HEK293 (cell line): ENCODE data around the gene LRP3.
A peak's percentile ranks its signal among the peaks of the same experiment; 100 is the strongest.

Experiments
- CTCF ChIA-PET: fragments of 350-600 bp; formaldehyde crosslinking; extraction: SDS; loops from one replicate; lab custom pipeline; 2021; ENCODE audit warnings: antibody characterized with exemption; lab: Yijun Ruan, JAX
- POLR2A ChIA-PET: fragments of 300-600 bp; formaldehyde crosslinking; extraction: SDS; loops from one replicate; lab custom pipeline; 2020; ENCODE audit warnings: antibody characterized with exemption, inconsistent platforms; lab: Yijun Ruan, JAX
- H3K27ac ChIP-seq: fragments of 200-500 bp; sonication (Bioruptor generic); 2 replicates; pipeline ENCODE4 v1.5.1; 2014; ENCODE audit warnings: low read depth, low read length, control low read depth, inconsistent platforms; ENCODE audit errors: extremely low read depth
- H3K36me3 ChIP-seq, 2 experiments: fragments of 200-500 bp in 1 of 2; sonication (Bioruptor generic) in 1 of 2; 1 replicate in 1 of 2; 2 replicates in 1 of 2; pipeline ENCODE4 v1.5.1; 2014 to 2017; ENCODE audit warnings: inconsistent platforms in 2 of 2, low read length in 2 of 2; ENCODE audit not compliant: control insufficient read depth in 2 of 2, insufficient read depth in 1 of 2
- H3K4me1 ChIP-seq: fragments of 200-500 bp; sonication (Bioruptor generic); 2 replicates; pipeline ENCODE4 v1.5.1; 2014; ENCODE audit warnings: mild to moderate bottlenecking, low read length, inconsistent platforms; ENCODE audit not compliant: control insufficient read depth, insufficient read depth
- H3K4me3 ChIP-seq: 2 replicates; pipeline ENCODE4 v1.5.1; 2011; ENCODE audit warnings: low read depth, mild to moderate bottlenecking, control low read depth, low read length, moderate library complexity
- H3K9me3 ChIP-seq: fragments of 200-500 bp; sonication (Bioruptor generic); 2 replicates; pipeline ENCODE4 v1.5.1; 2014; ENCODE audit warnings: low read depth, low read length, inconsistent platforms; ENCODE audit not compliant: control insufficient read depth, insufficient read depth
- BCL11A ChIP-seq: fragments of 450-650 bp; formaldehyde crosslinking; IDR thresholded peaks from 2 replicates; pipeline ENCODE4 v1.5.1; 2016; ENCODE audit warnings: low read depth, missing biosample characterization, missing genetic modification characterization
- EGR2 ChIP-seq: fragments of 450-650 bp; formaldehyde crosslinking; IDR thresholded peaks from 2 replicates; pipeline ENCODE4 v1.5.1; 2016; ENCODE audit warnings: low read depth, missing biosample characterization, missing genetic modification characterization
- GLI4 ChIP-seq: fragments of 450-650 bp; formaldehyde crosslinking; IDR thresholded peaks from 2 replicates; pipeline ENCODE4 v1.5.1; 2016; ENCODE audit warnings: missing biosample characterization, missing genetic modification characterization
- KLF9 ChIP-seq: fragments of 450-650 bp; formaldehyde crosslinking; IDR thresholded peaks from 2 replicates; pipeline ENCODE4 v1.5.1; 2016; ENCODE audit warnings: missing biosample characterization, missing genetic modification characterization, low read depth
- MYNN ChIP-seq: fragments of 450-650 bp; formaldehyde crosslinking; IDR thresholded peaks from 2 replicates; pipeline ENCODE4 v1.5.1; 2016; ENCODE audit warnings: missing biosample characterization, missing genetic modification characterization, borderline replicate concordance
- ZBTB1 ChIP-seq: fragments of 450-650 bp; formaldehyde crosslinking; IDR thresholded peaks from 2 replicates; pipeline ENCODE4 v1.5.1; 2016; ENCODE audit warnings: missing biosample characterization, missing genetic modification characterization
- ZBTB20 ChIP-seq: fragments of 450-650 bp; formaldehyde crosslinking; IDR thresholded peaks from 2 replicates; pipeline ENCODE4 v1.5.1; 2016; ENCODE audit warnings: missing biosample characterization, missing genetic modification characterization
- ZNF140 ChIP-seq: fragments of 450-650 bp; formaldehyde crosslinking; IDR thresholded peaks from 2 replicates; pipeline ENCODE4 v1.5.1; 2016; ENCODE audit warnings: missing biosample characterization, missing genetic modification characterization
- ZNF157 ChIP-seq: fragments of 450-650 bp; formaldehyde crosslinking; IDR thresholded peaks from 2 replicates; pipeline ENCODE4 v1.5.1; 2016; ENCODE audit warnings: missing biosample characterization, missing genetic modification characterization
- ZNF211 ChIP-seq: fragments of 450-650 bp; formaldehyde crosslinking; IDR thresholded peaks from 2 replicates; pipeline ENCODE4 v1.5.1; 2016; ENCODE audit warnings: low read depth, missing biosample characterization, missing genetic modification characterization
- ZNF239 ChIP-seq: fragments of 450-650 bp; formaldehyde crosslinking; IDR thresholded peaks from 2 replicates; pipeline ENCODE4 v1.5.1; 2016; ENCODE audit warnings: missing biosample characterization, missing genetic modification characterization
- ZNF266 ChIP-seq: fragments of 450-650 bp; formaldehyde crosslinking; IDR thresholded peaks from 2 replicates; pipeline ENCODE4 v1.5.1; 2016; ENCODE audit warnings: missing biosample characterization, missing genetic modification characterization, low read depth
- ZNF274 ChIP-seq, 2 experiments: fragments of 200-500 bp in 1 of 2; fragments of 450-650 bp in 1 of 2; sonication (Bioruptor generic) in 1 of 2; formaldehyde crosslinking in 1 of 2; IDR thresholded peaks; 2 replicates each; pipeline versions ENCODE4 v1.5.1 to v1.6.1; 2014 to 2016; ENCODE audit warnings: borderline replicate concordance in 1 of 2, inconsistent platforms in 1 of 2, low read length in 1 of 2, missing biosample characterization in 1 of 2, missing genetic modification characterization in 1 of 2
- ZNF311 ChIP-seq: fragments of 450-650 bp; formaldehyde crosslinking; IDR thresholded peaks from 2 replicates; pipeline ENCODE4 v1.5.1; 2017; ENCODE audit warnings: missing biosample characterization, missing genetic modification characterization, borderline replicate concordance
- ZNF544 ChIP-seq: fragments of 450-650 bp; formaldehyde crosslinking; IDR thresholded peaks from 2 replicates; pipeline ENCODE4 v1.5.0; 2017; ENCODE audit warnings: missing biosample characterization, missing genetic modification characterization
- ZNF561 ChIP-seq: fragments of 450-650 bp; IDR thresholded peaks from 2 replicates; pipeline ENCODE4 v1.5.1; 2018; ENCODE audit warnings: missing biosample characterization, missing genetic modification characterization, borderline replicate concordance
- ZNF600 ChIP-seq: fragments of 450-650 bp; formaldehyde crosslinking; IDR thresholded peaks from 2 replicates; pipeline ENCODE4 v1.5.1; 2016; ENCODE audit warnings: missing biosample characterization, missing genetic modification characterization
- ZNF768 ChIP-seq: fragments of 450-650 bp; formaldehyde crosslinking; IDR thresholded peaks from 2 replicates; pipeline ENCODE4 v1.5.1; 2018; ENCODE audit warnings: missing biosample characterization, mild to moderate bottlenecking, missing genetic modification characterization
- ZSCAN4 ChIP-seq: fragments of 450-650 bp; formaldehyde crosslinking; IDR thresholded peaks from 2 replicates; pipeline ENCODE4 v1.5.1; 2017; ENCODE audit warnings: missing biosample characterization, missing genetic modification characterization
- TF ChIP-seq, protein P1 (sequence below): fragments of 450-650 bp; formaldehyde crosslinking; IDR thresholded peaks from 2 replicates; pipeline ENCODE4 v1.5.1; 2016; ENCODE audit warnings: missing biosample characterization, missing genetic modification characterization
- TF ChIP-seq, protein P2 (sequence below): fragments of 450-650 bp; formaldehyde crosslinking; conservative IDR thresholded peaks from 2 replicates; pipeline ENCODE4 v1.5.1; 2016; ENCODE audit warnings: low read depth, missing biosample characterization, missing genetic modification characterization
- TF ChIP-seq, protein P3 (sequence below): fragments of 450-650 bp; formaldehyde crosslinking; IDR thresholded peaks from 2 replicates; pipeline ENCODE4 v1.5.1; 2016; ENCODE audit warnings: missing biosample characterization, missing genetic modification characterization

LRP3 gene

GRCh38 chr19:33248954-33249613 lies 55.0 kb downstream of the LRP3 start (continued):
- peak; percentile 60; the same call in 1 of the 2 replicates for TF ChIP-seq ZNF600 (tag by site-specific recombination)
- 0 out of 2 replicates have a peak, but pooled peaks have one; percentile 11 for TF ChIP-seq BCL11A (tag by site-specific recombination)
- TF ChIP-seq ZNF561 = no peak
- TF ChIP-seq ZNF239 (tag by site-specific recombination) = no peak
- TF ChIP-seq, protein P1, sequence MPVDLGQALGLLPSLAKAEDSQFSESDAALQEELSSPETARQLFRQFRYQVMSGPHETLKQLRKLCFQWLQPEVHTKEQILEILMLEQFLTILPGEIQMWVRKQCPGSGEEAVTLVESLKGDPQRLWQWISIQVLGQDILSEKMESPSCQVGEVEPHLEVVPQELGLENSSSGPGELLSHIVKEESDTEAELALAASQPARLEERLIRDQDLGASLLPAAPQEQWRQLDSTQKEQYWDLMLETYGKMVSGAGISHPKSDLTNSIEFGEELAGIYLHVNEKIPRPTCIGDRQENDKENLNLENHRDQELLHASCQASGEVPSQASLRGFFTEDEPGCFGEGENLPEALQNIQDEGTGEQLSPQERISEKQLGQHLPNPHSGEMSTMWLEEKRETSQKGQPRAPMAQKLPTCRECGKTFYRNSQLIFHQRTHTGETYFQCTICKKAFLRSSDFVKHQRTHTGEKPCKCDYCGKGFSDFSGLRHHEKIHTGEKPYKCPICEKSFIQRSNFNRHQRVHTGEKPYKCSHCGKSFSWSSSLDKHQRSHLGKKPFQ = no peak
- TF ChIP-seq, protein P2, sequence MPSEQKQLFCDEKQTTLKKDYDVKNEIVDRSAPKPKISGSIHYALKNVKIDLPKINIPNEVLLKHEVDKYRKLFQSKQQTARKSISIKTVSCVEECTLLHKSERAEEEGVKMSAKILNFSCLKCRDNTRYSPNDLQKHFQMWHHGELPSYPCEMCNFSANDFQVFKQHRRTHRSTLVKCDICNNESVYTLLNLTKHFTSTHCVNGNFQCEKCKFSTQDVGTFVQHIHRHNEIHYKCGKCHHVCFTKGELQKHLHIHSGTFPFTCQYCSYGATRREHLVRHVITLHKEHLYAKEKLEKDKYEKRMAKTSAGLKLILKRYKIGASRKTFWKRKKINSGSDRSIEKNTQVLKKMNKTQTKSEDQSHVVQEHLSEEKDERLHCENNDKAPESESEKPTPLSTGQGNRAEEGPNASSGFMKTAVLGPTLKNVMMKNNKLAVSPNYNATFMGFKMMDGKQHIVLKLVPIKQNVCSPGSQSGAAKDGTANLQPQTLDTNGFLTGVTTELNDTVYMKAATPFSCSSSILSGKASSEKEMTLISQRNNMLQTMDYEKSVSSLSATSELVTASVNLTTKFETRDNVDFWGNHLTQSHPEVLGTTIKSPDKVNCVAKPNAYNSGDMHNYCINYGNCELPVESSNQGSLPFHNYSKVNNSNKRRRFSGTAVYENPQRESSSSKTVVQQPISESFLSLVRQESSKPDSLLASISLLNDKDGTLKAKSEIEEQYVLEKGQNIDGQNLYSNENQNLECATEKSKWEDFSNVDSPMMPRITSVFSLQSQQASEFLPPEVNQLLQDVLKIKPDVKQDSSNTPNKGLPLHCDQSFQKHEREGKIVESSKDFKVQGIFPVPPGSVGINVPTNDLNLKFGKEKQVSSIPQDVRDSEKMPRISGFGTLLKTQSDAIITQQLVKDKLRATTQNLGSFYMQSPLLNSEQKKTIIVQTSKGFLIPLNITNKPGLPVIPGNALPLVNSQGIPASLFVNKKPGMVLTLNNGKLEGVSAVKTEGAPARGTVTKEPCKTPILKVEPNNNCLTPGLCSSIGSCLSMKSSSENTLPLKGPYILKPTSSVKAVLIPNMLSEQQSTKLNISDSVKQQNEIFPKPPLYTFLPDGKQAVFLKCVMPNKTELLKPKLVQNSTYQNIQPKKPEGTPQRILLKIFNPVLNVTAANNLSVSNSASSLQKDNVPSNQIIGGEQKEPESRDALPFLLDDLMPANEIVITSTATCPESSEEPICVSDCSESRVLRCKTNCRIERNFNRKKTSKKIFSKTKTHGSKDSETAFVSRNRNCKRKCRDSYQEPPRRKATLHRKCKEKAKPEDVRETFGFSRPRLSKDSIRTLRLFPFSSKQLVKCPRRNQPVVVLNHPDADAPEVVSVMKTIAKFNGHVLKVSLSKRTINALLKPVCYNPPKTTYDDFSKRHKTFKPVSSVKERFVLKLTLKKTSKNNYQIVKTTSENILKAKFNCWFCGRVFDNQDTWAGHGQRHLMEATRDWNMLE = no peak
- TF ChIP-seq, protein P3, sequence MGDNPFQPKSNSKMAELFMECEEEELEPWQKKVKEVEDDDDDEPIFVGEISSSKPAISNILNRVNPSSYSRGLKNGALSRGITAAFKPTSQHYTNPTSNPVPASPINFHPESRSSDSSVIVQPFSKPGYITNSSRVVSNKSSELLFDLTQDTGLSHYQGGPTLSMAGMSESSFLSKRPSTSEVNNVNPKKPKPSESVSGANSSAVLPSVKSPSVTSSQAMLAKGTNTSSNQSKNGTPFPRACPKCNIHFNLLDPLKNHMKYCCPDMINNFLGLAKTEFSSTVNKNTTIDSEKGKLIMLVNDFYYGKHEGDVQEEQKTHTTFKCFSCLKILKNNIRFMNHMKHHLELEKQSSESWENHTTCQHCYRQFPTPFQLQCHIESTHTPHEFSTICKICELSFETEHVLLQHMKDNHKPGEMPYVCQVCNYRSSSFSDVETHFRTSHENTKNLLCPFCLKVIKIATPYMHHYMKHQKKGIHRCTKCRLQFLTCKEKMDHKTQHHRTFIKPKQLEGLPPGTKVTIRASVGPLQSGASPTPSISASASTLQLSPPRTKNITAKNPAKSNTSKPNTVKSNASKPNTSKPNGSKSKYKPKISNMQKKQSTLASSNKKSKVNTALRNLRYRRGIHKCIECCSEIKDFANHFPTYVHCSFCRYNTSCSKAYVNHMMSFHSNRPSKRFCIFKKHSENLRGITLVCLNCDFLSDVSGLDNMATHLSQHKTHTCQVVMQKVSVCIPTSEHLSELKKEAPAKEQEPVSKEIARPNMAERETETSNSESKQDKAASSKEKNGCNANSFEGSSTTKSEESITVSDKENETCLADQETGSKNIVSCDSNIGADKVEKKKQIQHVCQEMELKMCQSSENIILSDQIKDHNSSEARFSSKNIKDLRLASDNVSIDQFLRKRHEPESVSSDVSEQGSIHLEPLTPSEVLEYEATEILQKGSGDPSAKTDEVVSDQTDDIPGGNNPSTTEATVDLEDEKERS (tag by site-specific recombination) = no peak
- no peak for TF ChIP-seq MYNN (tag by site-specific recombination)
- TF ChIP-seq EGR2 (tag by site-specific recombination) = peak; percentile 35; the same call in 1 of the 2 replicates
- TF ChIP-seq KLF9 (tag by site-specific recombination) = no peak

- Histone ChIP-seq H3K9me3 (peaks cover 6% of the 10 kb centered on the region), H3K36me3 (no peaks in the 10 kb centered on the region; a peak in 1 of 3 replicates), H3K27ac (no peak overlapping the region), H3K4me3 (no peak overlapping the region), H3K4me1 (no peaks in the 10 kb centered on the region)
- ChIA-PET POLR2A (no interaction called here), CTCF (interaction anchor here (0.7 kb wide), 2 partner anchors 15 to 124 kb away, joined by 3 to 4 read pairs; no protein-coding TSS in a partner anchor)
- no peak for TF ChIP-seq ZNF274 (IDR thresholded peaks at IDR 0.05; ENCODE audit: low read length)
- TF ChIP-seq ZNF274 (tag by site-specific recombination; IDR thresholded peaks at IDR 0.05; ENCODE audit: borderline replicate concordance) = peak; percentile 43; the same call in 1 of the 2 replicates
- 0 out of 2 replicates have a peak, but pooled peaks have one; percentile 64 for TF ChIP-seq ZNF266 (tag by site-specific recombination)
- TF ChIP-seq ZNF211 (tag by site-specific recombination) = 0 out of 2 replicates have a peak, but pooled peaks have one; percentile 8
- TF ChIP-seq ZNF768 (tag by site-specific recombination) = no peak
- peak; percentile 36; the same call in 1 of the 2 replicates for TF ChIP-seq ZNF140 (tag by site-specific recombination)
- no peak for TF ChIP-seq ZBTB20 (tag by site-specific recombination)
- peak; percentile 47; the same call in 1 of the 2 replicates for TF ChIP-seq ZNF157 (tag by site-specific recombination)
- TF ChIP-seq, protein P1 = peak; percentile 99
- TF ChIP-seq ZNF311 (tag by site-specific recombination) = peak; percentile 58; the same call in 1 of the 2 replicates
- TF ChIP-seq GLI4 = 0 out of 2 replicates have a peak, but pooled peaks have one; percentile 15
- peak; percentile 16; the same call in 1 of the 2 replicates for TF ChIP-seq ZNF544 (tag by site-specific recombination)
- peak; percentile 29; the same call in 1 of the 2 replicates for TF ChIP-seq ZBTB1 (tag by site-specific recombination)
- TF ChIP-seq ZSCAN4 (tag by site-specific recombination) = peak; percentile 70
Observed at GRCh38 chr19:33249740-33250366, 55.7 kb downstream of the LRP3 start.
